Measurements from ENCODE around the gene ANO9. TPM values are rescaled to one million over a fixed set of nuclear protein-coding genes. Genes with fewer than 3 reads are reported as not detected.

Gene ANO9
- total RNA-seq, 1 experiment from 2014 or later: 9.4 TPM

DNA sequence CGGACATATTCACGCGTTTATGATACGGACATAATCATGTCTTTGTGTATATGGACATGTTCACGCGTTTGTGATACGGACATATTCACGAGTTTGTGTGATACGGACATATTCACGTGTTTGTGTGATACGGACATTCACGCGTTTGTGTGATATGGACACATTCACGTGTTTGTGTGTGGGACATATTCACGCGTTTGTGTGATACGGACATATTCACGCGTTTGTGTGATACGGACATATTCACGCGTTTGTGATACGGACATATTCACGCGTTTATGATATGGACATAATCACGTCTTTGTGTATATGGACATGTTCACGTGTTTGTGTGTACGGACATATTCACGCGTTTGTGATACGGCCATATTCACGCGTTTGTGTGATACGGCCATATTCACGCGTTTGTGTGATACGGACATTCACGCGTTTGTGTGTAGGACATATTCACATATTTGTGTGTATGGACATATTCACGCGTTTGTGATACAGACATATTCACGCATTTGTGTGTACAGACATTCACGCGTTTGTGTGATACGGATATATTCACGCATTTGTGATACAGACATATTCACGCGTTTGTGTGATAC, 33.2 kb upstream of the ANO9 start:
- ChIA-PET POLR2A (interaction anchor here (0.7 kb wide), 1 partner anchor 24 kb away, joined by 3 read pairs; no protein-coding TSS in a partner anchor), CTCF (no interaction called here)
- Mint-ChIP-seq H3K36me3 (ENCODE audit: insufficient read depth, unreplicated experiment) (peaks cover 6% of the 10 kb centered on the region), H3K4me3 (ENCODE audit: unreplicated experiment) (no peak overlapping the region), H3K4me1 (ENCODE audit: insufficient read depth, unreplicated experiment) (no peaks in the 10 kb centered on the region), H3K27me3 (ENCODE audit: insufficient read depth, unreplicated experiment) (no peaks in the 10 kb centered on the region), H3K9me3 (ENCODE audit: unreplicated experiment) (no peaks in the 10 kb centered on the region), H3K27ac (ENCODE audit: low read depth, unreplicated experiment) (no peak overlapping the region)
- no TSS peak for BruUV-seq (replicated peaks)
- intact Hi-C loops (cut with micrococcal nuclease): no loop called here
- DNase-seq (ENCODE audit: unreplicated experiment): no peak
- TF ChIP-seq, protein P1, sequence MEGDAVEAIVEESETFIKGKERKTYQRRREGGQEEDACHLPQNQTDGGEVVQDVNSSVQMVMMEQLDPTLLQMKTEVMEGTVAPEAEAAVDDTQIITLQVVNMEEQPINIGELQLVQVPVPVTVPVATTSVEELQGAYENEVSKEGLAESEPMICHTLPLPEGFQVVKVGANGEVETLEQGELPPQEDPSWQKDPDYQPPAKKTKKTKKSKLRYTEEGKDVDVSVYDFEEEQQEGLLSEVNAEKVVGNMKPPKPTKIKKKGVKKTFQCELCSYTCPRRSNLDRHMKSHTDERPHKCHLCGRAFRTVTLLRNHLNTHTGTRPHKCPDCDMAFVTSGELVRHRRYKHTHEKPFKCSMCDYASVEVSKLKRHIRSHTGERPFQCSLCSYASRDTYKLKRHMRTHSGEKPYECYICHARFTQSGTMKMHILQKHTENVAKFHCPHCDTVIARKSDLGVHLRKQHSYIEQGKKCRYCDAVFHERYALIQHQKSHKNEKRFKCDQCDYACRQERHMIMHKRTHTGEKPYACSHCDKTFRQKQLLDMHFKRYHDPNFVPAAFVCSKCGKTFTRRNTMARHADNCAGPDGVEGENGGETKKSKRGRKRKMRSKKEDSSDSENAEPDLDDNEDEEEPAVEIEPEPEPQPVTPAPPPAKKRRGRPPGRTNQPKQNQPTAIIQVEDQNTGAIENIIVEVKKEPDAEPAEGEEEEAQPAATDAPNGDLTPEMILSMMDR (IDR thresholded peaks at IDR 0.05; ENCODE audit: unreplicated experiment): no peak

DNA sequence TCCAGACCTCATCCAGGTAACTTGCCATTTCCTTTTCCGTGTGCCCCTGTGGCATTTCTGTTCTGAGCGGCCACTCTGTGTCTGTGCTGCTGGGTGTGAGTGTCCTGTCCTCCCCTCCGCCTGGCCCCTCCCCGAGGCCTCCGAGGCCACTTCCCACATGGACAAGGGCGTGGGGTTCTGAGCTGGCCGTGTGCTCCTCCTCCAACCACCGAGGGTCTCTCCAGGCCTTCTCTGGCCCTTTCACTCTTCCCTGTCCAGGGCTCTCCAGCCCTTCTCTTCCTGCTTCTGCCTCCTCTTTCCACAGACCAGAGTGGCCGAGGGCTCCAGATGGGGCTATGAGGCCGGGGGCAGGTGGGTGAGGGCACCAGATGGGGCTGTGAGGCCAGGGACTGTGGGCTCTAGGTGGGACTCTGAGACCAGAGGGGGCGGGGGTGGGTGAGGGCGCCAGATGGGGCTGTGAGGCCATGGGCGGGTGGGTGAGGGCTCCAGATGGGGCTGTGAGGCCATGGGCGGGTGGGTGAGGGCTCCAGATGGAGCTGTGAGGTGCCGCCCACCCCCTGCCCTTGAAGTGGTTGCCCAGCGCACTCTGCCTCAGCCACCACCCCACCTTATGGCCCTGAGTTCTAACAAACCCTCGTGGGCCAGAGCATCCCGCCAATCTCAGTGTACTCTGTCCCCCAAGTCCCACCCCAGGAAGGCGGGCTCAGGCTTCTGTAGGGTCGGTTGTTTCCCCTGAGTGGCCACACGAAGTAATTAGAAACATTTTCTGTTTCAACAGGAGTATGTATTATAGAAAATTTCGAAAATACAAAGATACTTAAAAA, 32.4 kb upstream of the ANO9 start:
- no peaks in the 10 kb centered on the region for H3K9me3 Mint-ChIP-seq (ENCODE audit: unreplicated experiment)
- no peak overlapping the region for H3K4me3 Mint-ChIP-seq (ENCODE audit: unreplicated experiment)
- H3K27ac Mint-ChIP-seq (ENCODE audit: low read depth, unreplicated experiment): no peak overlapping the region
- TF ChIP-seq, protein P1 (IDR thresholded peaks at IDR 0.05; ENCODE audit: unreplicated experiment): no peak
- H3K36me3 Mint-ChIP-seq (ENCODE audit: insufficient read depth, unreplicated experiment): peaks cover 6% of the 10 kb centered on the region
- no peak for DNase-seq (ENCODE audit: unreplicated experiment)
- ChIA-PET CTCF (interaction anchor here (1.0 kb wide), 1 partner anchor 26 kb away, joined by 5 read pairs; no protein-coding TSS in a partner anchor), POLR2A (interaction anchor here (0.7 kb wide), 1 partner anchor 23 kb away, joined by 3 read pairs; no protein-coding TSS in a partner anchor)
- H3K4me1 Mint-ChIP-seq (ENCODE audit: insufficient read depth, unreplicated experiment): no peaks in the 10 kb centered on the region
- intact Hi-C loops (cut with micrococcal nuclease): no loop called here
- no TSS peak for BruUV-seq (replicated peaks)
- no peaks in the 10 kb centered on the region for H3K27me3 Mint-ChIP-seq (ENCODE audit: insufficient read depth, unreplicated experiment)

DNA sequence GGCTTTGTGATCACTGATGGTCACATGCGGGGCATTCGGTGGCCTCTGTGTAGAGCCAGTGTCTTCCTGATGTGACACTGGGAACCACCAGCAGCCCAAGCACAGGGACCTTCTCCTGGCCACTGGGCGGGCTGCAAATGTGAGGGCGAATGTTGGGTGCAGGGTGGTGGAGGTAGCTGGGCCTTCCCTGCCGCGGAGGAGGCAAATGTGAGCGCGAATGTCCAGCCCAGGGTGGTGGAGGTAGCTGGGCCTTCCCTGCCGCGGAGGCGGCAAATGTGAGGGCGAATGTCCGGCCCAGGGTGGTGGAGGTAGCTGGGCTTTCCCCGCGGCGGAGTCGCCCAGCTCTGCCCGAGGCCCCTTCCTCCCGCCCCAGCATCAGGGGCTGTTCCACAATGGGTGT, 31.6 kb upstream of the ANO9 start:
- H3K4me3 Mint-ChIP-seq (ENCODE audit: unreplicated experiment): no peak overlapping the region
- no TSS peak for BruUV-seq (replicated peaks)
- H3K27me3 Mint-ChIP-seq (ENCODE audit: insufficient read depth, unreplicated experiment): no peaks in the 10 kb centered on the region
- ChIA-PET CTCF (interaction anchor here (0.5 to 1.1 kb wide), 5 partner anchors 22 to 223 kb away, joined by 3 to 5 read pairs (median 4); no protein-coding TSS in a partner anchor), POLR2A (no interaction called here)
- TF ChIP-seq, protein P1 (IDR thresholded peaks at IDR 0.05; ENCODE audit: unreplicated experiment): no peak
- no peak overlapping the region for H3K27ac Mint-ChIP-seq (ENCODE audit: low read depth, unreplicated experiment)
- H3K9me3 Mint-ChIP-seq (ENCODE audit: unreplicated experiment): no peaks in the 10 kb centered on the region
- DNase-seq (ENCODE audit: unreplicated experiment): no peak
- intact Hi-C loops (cut with micrococcal nuclease): no loop called here
- peaks cover 6% of the 10 kb centered on the region for H3K36me3 Mint-ChIP-seq (ENCODE audit: insufficient read depth, unreplicated experiment)
- H3K4me1 Mint-ChIP-seq (ENCODE audit: insufficient read depth, unreplicated experiment): no peaks in the 10 kb centered on the region

DNA sequence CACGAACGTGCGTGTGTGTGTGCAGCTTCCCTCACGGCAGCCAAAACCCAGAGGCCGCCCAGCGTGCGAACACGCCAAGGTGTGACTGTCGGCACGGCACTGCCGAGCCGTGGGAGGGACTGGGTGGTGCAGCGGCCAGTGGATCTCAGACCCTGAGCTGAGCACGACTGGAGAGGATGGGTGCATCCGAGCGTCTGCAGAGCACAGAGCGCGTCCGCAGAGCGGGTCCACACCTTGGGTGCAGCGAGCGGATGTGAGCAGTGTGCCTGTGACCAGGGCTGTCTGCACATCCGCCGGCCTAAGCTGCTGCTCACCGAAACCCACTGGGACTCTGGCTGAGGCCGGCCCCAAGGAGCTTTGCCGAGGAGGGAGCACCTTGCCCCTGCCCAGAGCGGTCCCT, 31.0 kb upstream of the ANO9 start:
- Mint-ChIP-seq H3K9me3 (ENCODE audit: unreplicated experiment) (no peaks in the 10 kb centered on the region), H3K27ac (ENCODE audit: low read depth, unreplicated experiment) (no peak overlapping the region), H3K36me3 (ENCODE audit: insufficient read depth, unreplicated experiment) (peaks cover 6% of the 10 kb centered on the region), H3K4me3 (ENCODE audit: unreplicated experiment) (no peak overlapping the region), H3K27me3 (ENCODE audit: insufficient read depth, unreplicated experiment) (no peaks in the 10 kb centered on the region), H3K4me1 (ENCODE audit: insufficient read depth, unreplicated experiment) (no peaks in the 10 kb centered on the region)
- DNase-seq (ENCODE audit: unreplicated experiment): no peak
- intact Hi-C loops (cut with micrococcal nuclease): no loop called here
- ChIA-PET CTCF (interaction anchor here (0.6 to 1.1 kb wide), 4 partner anchors 13 to 222 kb away, joined by 3 to 4 read pairs (median 4); no protein-coding TSS in a partner anchor), POLR2A (interaction anchor here (0.5 kb wide), 1 partner anchor 270 kb away, joined by 3 read pairs; no protein-coding TSS in a partner anchor)
- TF ChIP-seq, protein P1 (IDR thresholded peaks at IDR 0.05; ENCODE audit: unreplicated experiment): no peak
- BruUV-seq (replicated peaks): no TSS peak

Data from MCF 10A (cell line).